H9 (cell line): ENCODE measurements around the gene RAP1GAP. TPM values are rescaled to one million over a fixed set of nuclear protein-coding genes. Genes with fewer than 3 reads are reported as not detected.
A peak's percentile ranks its signal among the peaks of the same experiment; 100 is the strongest.

Experiments
- DNase-seq: peaks from one replicate; pipeline ENCODE4 v3.0.0-alpha.2; 2017
- H2AFZ ChIP-seq: one replicate; pipeline ENCODE4 v1.6.1; 2013; ENCODE audit warnings: mild to moderate bottlenecking, low read length, control low read depth, moderate library complexity
- H2AK5ac ChIP-seq: 2 replicates; pipeline ENCODE4 v1.6.1; 2013; ENCODE audit warnings: low read length, control low read depth, mixed read lengths; ENCODE audit not compliant: insufficient read length
- H2BK120ac ChIP-seq: one replicate; pipeline ENCODE4 v1.6.1; 2013; ENCODE audit warnings: low read depth, mild to moderate bottlenecking, low read length, control low read depth, inconsistent platforms; ENCODE audit not compliant: poor library complexity, severe bottlenecking
- H2BK12ac ChIP-seq: 2 replicates; pipeline ENCODE4 v1.6.1; 2013; ENCODE audit warnings: low read length, control low read depth, mixed read lengths, low read depth; ENCODE audit not compliant: insufficient read length
- H2BK15ac ChIP-seq: 2 replicates; pipeline ENCODE4 v1.6.1; 2013; ENCODE audit warnings: low read depth, low read length, control low read depth
- H2BK20ac ChIP-seq: one replicate; pipeline ENCODE4 v1.6.1; 2013; ENCODE audit warnings: low read depth, mild to moderate bottlenecking, low read length, control low read depth, inconsistent platforms; ENCODE audit not compliant: poor library complexity, severe bottlenecking
- H2BK5ac ChIP-seq: 2 replicates; pipeline ENCODE4 v1.6.1; 2013; ENCODE audit warnings: low read length, control low read depth, mixed read lengths; ENCODE audit not compliant: insufficient read length
- H3K14ac ChIP-seq: 2 replicates; pipeline ENCODE4 v1.6.1; 2013; ENCODE audit warnings: low read length, control low read depth; ENCODE audit not compliant: insufficient read depth
- H3K18ac ChIP-seq: 2 replicates; pipeline ENCODE4 v1.6.1; 2013; ENCODE audit warnings: low read depth, mild to moderate bottlenecking, mixed read lengths, low read length, control low read depth; ENCODE audit not compliant: insufficient read length
- H3K23ac ChIP-seq: 2 replicates; pipeline ENCODE4 v1.6.1; 2013; ENCODE audit warnings: low read length, control low read depth, mixed read lengths, low read depth; ENCODE audit not compliant: insufficient read length
- H3K23me2 ChIP-seq: 2 replicates; pipeline ENCODE4 v1.6.1; 2013; ENCODE audit warnings: low read depth, mild to moderate bottlenecking, mixed read lengths, low read length, control low read depth; ENCODE audit not compliant: insufficient read length, poor library complexity, severe bottlenecking
- H3K27ac ChIP-seq: 2 replicates; pipeline ENCODE4 v1.5.1; 2013; ENCODE audit warnings: low read length, control low read depth, mixed read lengths, low read depth; ENCODE audit not compliant: insufficient read length
- H3K27me3 ChIP-seq: 2 replicates; pipeline ENCODE4 v1.6.1; 2013; ENCODE audit warnings: low read length, control low read depth, inconsistent platforms; ENCODE audit not compliant: insufficient read depth
- H3K4ac ChIP-seq: 2 replicates; pipeline ENCODE4 v1.6.1; 2013; ENCODE audit warnings: low read depth, mild to moderate bottlenecking, control low read depth, inconsistent platforms, low read length, moderate library complexity
- H3K4me1 ChIP-seq: 2 replicates; pipeline ENCODE4 v1.6.1; 2013; ENCODE audit warnings: low read length, control low read depth, inconsistent platforms; ENCODE audit not compliant: insufficient read depth
- H3K4me2 ChIP-seq: 2 replicates; pipeline ENCODE4 v1.6.1; 2013; ENCODE audit warnings: low read length, control low read depth, mixed read lengths; ENCODE audit not compliant: insufficient read length, insufficient read depth
- H3K56ac ChIP-seq: 2 replicates; pipeline ENCODE4 v1.6.1; 2013; ENCODE audit warnings: low read depth, mild to moderate bottlenecking, mixed read lengths, low read length, control low read depth; ENCODE audit not compliant: insufficient read length
- H3K79me1 ChIP-seq: 2 replicates; pipeline ENCODE4 v1.6.1; 2013; ENCODE audit warnings: low read depth, mild to moderate bottlenecking, moderate library complexity, low read length, control low read depth, inconsistent platforms; ENCODE audit not compliant: insufficient read depth, poor library complexity, severe bottlenecking
- H3K79me2 ChIP-seq: 2 replicates; pipeline ENCODE4 v1.6.1; 2013; ENCODE audit warnings: low read length, control low read depth, inconsistent platforms; ENCODE audit not compliant: insufficient read depth
- H3K9ac ChIP-seq: 2 replicates; pipeline ENCODE4 v1.6.1; 2013; ENCODE audit warnings: low read length, control low read depth, mixed read lengths; ENCODE audit not compliant: insufficient read length; ENCODE audit errors: extremely low read depth
- H3K9me3 ChIP-seq: one replicate; pipeline ENCODE4 v1.6.1; 2013; ENCODE audit warnings: low read depth, low read length, inconsistent platforms; ENCODE audit not compliant: control insufficient read depth
- H3T11ph ChIP-seq: one replicate; pipeline ENCODE4 v1.6.1; 2013; ENCODE audit warnings: mild to moderate bottlenecking, low read length, control low read depth, inconsistent platforms
- H4K20me1 ChIP-seq: one replicate; pipeline ENCODE4 v1.6.1; 2013; ENCODE audit not compliant: control insufficient read depth, insufficient read length, insufficient read depth
- H4K5ac ChIP-seq: 2 replicates; pipeline ENCODE4 v1.6.1; 2013; ENCODE audit warnings: low read depth, mild to moderate bottlenecking, mixed read lengths, low read length, control low read depth; ENCODE audit not compliant: insufficient read length
- H4K8ac ChIP-seq: replicated peaks from 2 replicates; pipeline ENCODE4 v1.6.1; 2013; ENCODE audit warnings: low read length, control low read depth, mixed read lengths, low read depth; ENCODE audit not compliant: insufficient read length
- H4K91ac ChIP-seq: 2 replicates; pipeline ENCODE4 v1.6.1; 2013; ENCODE audit warnings: low read depth, mild to moderate bottlenecking, moderate library complexity, mixed read lengths, low read length, control low read depth; ENCODE audit not compliant: insufficient read length
- H3K27ac Mint-ChIP-seq, 3 experiments: 2 replicates in 2 of 3; 3 replicates in 1 of 3; pipeline ENCODE4 v1.8.0; 2020 to 2021; ENCODE audit warnings: mixed read lengths in 3 of 3, mild to moderate bottlenecking in 1 of 3, moderate library complexity in 1 of 3
- H3K27me3 Mint-ChIP-seq: 2 replicates; pipeline ENCODE4 v1.8.0; 2021; ENCODE audit warnings: low read depth, mild to moderate bottlenecking, moderate library complexity, mixed read lengths
- H3K36me3 Mint-ChIP-seq, 3 experiments: 2 replicates in 2 of 3; 3 replicates in 1 of 3; pipeline ENCODE4 v1.8.0; 2020 to 2021; ENCODE audit warnings: low read depth in 3 of 3, mixed read lengths in 3 of 3; ENCODE audit not compliant: insufficient read depth in 1 of 3
- H3K4me1 Mint-ChIP-seq, 2 experiments: 2 replicates each; pipeline ENCODE4 v1.8.0; 2020; ENCODE audit warnings: mixed read lengths in 2 of 2
- H3K4me3 Mint-ChIP-seq, 2 experiments: 2 replicates in 1 of 2; 3 replicates in 1 of 2; pipeline ENCODE4 v1.8.0; 2020 to 2021; ENCODE audit warnings: mild to moderate bottlenecking in 2 of 2, mixed read lengths in 2 of 2, moderate library complexity in 1 of 2
- H3K9me3 Mint-ChIP-seq, 2 experiments: 2 replicates in 1 of 2; 3 replicates in 1 of 2; pipeline ENCODE4 v1.8.0; 2020; ENCODE audit warnings: mild to moderate bottlenecking in 2 of 2, mixed read lengths in 2 of 2, moderate library complexity in 1 of 2
- CTCF ChIP-seq: fragments of 200-600 bp; sonication (generic); conservative IDR thresholded peaks from 3 replicates; pipeline ENCODE4 v1.8.0; 2021; ENCODE audit warnings: antibody characterized with exemption, mild to moderate bottlenecking
- WGBS: extraction: QIAGEN DNeasy Blood & Tissue Kit; methylation state at CpG from one replicate; pipeline ENCODE4 v1.1.7; 2013; ENCODE audit warnings: missing lambda C conversion rate, low lambda C conversion rate, mixed read lengths; ENCODE audit not compliant: insufficient read length; ENCODE audit errors: extremely low coverage; 5-methylcytosine and 5-hydroxymethylcytosine counted together
- total RNA-seq: library from RNA; stranded (reverse); gene quantifications from 2 replicates; pipeline ENCODE4 v1.2.1, GENCODE V29; 2021

Gene RAP1GAP
- total RNA-seq, 1 experiment from 2014 or later = 7.9 TPM

- no peak overlapping the region for H3K27ac ChIP-seq
- H2BK20ac ChIP-seq = no peak overlapping the region
- H4K5ac ChIP-seq = no peak overlapping the region
- no peak overlapping the region for H3K9ac ChIP-seq
- no peak overlapping the region for H2AK5ac ChIP-seq
- no peaks in the 10 kb centered on the region for H3K27me3 ChIP-seq
- no peak overlapping the region for H3K56ac ChIP-seq
- no peak overlapping the region for H2AFZ ChIP-seq
- peaks cover under 1% of the 10 kb centered on the region for H3K4me1 ChIP-seq
- H3K14ac ChIP-seq = no peak overlapping the region
- DNase-seq = no peak
- H3K9me3 ChIP-seq = no peaks in the 10 kb centered on the region
- no peaks in the 10 kb centered on the region for H3K79me1 ChIP-seq
- no peak for TF ChIP-seq CTCF
- H2BK15ac ChIP-seq = no peak overlapping the region
- H2BK5ac ChIP-seq = no peak overlapping the region
- no peak overlapping the region for H2BK120ac ChIP-seq
- H3K23me2 ChIP-seq = no peaks in the 10 kb centered on the region
- Mint-ChIP-seq H3K4me3 (no peak overlapping the region), H3K9me3 (no peaks in the 10 kb centered on the region), H3K4me1 (peaks cover 0 to 2% of the 10 kb centered on the region in 2 experiments; a peak in 2 of 4 replicates), H3K27ac (peak overlapping the region in 1 of 3 experiments; percentile 40; a peak in 1 of 7 replicates), H3K27me3 (peaks cover 1% of the 10 kb centered on the region; the same call in 1 of the 2 replicates), H3K36me3 (peaks cover 31 to 60% (median 58%) of the 10 kb centered on the region in 3 experiments; a peak in 6 of 7 replicates)
- no peak overlapping the region for H3K23ac ChIP-seq
- WGBS = no CpG with 5 or more reads among the region's 4 CpGs
- H3T11ph ChIP-seq = no peak overlapping the region
- H4K20me1 ChIP-seq = no peaks in the 10 kb centered on the region
- no peak overlapping the region for H4K8ac ChIP-seq
- no peak overlapping the region for H3K4ac ChIP-seq
- H3K18ac ChIP-seq = no peak overlapping the region
- no peak overlapping the region for H3K4me2 ChIP-seq
- H2BK12ac ChIP-seq = no peak overlapping the region
- no peak overlapping the region for H4K91ac ChIP-seq
- no peaks in the 10 kb centered on the region for H3K79me2 ChIP-seq
Observed at GRCh38 chr1:21700094-21700493, 30.9 kb upstream of the RAP1GAP start.
